Stimulated activated CD8-positive, alpha-beta memory T cell treated with anti-CD3 and anti-CD28 coated beads, Interleukin-15, amount 100 ng/mL, for 48 hours (primary cell): ENCODE measurements around the gene CCDC70.

Source experiments
- DNase-seq, 2 donors: peaks; one replicate each; pipeline ENCODE4 v3.0.0-alpha.2; 2020; ENCODE audit warnings: low read depth in 2 of 2

The CCDC70 gene

DNA sequence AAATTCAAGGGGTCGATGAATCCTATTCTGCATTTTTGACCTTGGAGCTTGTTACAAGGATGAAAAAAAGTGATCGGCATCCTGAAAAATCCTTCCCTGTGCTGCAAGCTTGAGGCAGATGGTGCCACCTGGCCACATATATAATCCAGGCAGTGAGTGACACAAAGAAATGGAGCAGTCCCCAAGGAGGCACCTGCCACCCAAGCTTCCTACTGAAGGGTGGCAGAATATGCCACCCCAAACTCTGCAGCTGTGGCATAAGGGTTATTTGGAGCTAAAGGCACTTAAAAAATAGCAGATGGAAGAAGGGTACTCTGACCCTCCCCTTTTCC is 32.2 kb upstream of the CCDC70 start:
- no peak for DNase-seq

GRCh38 chr13:51831519-51831918 is 30.2 kb upstream of the CCDC70 start:
- no peak for DNase-seq

GRCh38 chr13:51832471-51833152 is 29.2 kb upstream of the CCDC70 start:
- no peak for DNase-seq

DNA sequence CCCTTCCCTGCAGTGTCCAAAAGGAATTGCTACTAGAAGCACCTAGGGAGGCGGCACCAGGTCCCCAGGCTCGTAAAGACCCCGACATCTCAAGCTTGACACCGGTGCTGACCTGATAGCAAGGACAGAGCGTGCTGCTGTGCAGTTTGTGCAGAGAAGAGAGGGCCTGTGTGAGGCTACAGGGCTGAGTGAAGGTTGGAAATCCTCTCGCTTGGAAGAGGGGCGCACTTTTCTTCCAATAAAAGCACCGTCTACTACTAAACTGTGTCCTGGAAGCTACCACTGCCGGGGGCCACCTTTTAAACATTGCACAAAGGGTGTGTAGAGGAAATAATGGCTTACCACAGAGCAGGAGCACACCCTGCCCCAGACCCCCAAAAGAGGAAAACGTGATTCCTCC is 27.8 kb upstream of the CCDC70 start:
- no peak for DNase-seq

DNA sequence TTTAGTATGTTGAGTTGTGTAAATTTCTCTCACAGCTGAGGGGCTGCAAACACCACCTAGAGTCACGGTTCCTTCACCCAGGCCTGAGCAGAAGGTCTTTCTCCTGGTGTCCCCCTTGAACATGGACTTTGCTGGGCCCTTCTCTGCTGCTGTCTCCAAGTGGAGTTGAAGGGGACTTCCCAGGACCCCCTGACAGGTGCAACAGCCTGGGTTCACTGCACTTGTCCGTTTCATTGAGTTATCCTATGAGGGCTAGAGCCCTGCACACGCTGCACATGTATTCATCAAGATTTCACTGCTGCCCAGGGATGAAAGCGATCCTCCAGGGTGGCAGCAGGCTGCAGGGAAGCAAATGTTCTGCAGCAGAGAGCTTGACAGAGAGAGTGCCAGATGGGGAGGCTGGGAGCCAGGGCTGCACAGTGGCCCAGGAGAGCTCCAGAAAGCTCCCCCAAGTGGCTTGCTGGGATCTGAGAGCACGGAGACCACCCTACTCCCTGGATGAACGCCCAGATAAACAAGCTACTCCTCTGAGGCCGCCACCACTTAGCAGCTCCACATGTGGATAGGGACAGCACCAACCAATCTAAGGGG is 27.1 kb upstream of the CCDC70 start:
- no peak for DNase-seq

GRCh38 chr13:51837016-51837415 is 24.8 kb upstream of the CCDC70 start:
- no peak for DNase-seq

DNA sequence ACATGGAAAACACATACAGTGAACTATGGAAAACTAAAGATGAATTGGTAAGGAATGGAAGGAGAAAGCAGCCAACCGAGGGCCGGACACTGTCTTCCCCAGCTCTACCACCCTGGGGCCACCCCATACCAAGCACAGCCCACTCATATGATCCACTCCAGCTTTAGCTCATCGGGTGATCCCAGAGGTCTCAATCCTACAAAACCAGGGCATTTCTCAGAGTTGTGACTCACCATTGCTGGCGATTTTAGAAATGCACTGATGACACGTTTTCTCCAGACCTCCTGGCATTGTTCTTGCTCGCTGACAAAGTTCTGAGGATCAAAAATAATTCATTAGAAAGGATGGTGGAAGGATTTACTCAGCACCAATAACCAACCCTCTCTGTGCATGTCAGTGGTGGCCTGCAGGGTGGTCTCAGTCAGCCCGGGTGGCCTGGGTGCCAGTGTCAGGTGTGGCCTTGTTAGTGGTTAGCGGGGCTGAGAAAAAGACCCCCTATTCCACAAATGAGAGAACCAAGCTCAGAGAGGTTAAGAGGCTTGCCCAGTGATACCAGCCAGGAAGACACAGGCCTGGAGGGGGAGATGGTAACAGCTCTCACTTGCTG is 23.4 kb upstream of the CCDC70 start:
- DNase-seq, result no peak

- DNase-seq, result no peak
Measured at GRCh38 chr13:51839711-51840540, 21.8 kb upstream of the CCDC70 start.

- DNase-seq, result no peak
Measured at GRCh38 chr13:51840917-51841316, 20.9 kb upstream of the CCDC70 start.

DNA sequence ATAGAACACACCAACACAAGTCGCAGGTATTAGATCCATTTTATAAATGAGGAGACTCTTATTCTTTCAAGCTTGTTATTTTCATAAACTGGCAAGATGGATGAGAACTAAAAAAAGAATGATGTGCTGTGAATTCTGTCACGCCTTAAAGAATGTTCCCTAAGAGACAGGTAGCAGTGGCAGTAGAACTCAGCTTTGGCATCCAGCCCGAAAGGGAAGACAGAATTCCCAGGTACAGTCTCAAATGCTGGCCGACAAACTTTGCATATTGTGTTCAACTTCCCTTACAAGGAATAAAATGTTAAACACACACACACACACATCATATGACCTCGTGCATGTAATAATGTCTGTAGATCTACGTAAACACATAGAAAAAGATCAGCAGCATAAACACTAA is 20.0 kb upstream of the CCDC70 start:
- DNase-seq, result no peak

DNA sequence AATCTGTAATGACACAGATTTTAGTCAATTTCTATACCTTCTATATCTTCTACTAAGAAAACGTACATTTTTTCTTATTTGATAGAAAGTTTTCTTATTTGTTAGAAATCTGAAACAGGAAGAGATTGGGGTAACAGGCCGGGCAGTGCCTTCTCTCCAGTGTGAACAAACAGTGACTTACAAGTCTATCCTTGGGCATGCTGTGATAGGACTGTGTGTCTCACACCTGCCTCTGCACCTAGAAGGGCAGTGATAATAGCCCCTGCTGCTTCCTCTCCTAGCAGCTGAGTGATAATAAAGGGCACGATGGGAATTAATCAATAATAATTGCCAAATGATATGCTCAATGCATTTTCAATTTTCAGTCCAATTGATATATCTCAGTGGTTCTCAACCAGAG is 18.2 kb upstream of the CCDC70 start:
- DNase-seq, result no peak

- peak; percentile 38 to 43 for DNase-seq
Measured at GRCh38 chr13:51844862-51845573, 16.8 kb upstream of the CCDC70 start, which contains the start of gene TMEM272. Gene TMEM272 (minus strand): TSS chr13:51845177. CDS start chr13:51838530, 6,647 bp downstream.

DNA sequence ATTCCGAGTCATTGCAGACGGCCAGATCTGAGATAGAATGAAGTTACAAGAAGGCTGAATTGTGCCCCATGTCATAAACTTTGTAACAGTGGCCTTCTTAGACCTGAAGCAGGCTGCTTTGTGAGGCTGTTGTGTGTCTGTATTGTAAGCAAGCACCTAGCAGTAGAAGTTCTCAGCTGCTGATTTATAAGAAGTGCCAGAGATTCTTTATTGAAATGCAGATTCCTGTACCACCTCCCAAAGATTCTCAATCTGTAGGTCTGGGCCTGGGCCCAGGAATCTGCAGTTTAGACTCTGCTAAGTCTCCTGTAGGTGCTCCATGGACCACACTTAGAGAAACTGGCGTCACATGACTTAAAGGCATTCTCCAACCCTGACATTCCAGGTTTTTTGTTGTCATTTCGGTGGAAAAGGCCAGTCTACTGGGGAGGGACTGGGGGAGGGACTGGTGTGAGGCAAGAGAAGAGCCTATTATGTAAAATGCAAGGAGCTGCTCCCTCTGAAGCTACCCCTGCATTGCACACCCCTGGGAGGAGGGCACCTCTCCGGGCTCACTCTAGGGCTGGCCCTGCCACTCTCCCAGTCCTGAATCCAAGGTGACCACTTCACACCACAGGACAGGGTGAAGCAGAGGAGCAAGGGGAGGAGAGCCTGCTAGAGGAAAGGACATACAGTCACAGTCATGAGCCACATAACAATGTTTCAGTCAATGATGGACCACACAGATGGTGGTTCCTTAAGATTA is 16.0 kb upstream of the CCDC70 start:
- DNase-seq, result no peak

DNA sequence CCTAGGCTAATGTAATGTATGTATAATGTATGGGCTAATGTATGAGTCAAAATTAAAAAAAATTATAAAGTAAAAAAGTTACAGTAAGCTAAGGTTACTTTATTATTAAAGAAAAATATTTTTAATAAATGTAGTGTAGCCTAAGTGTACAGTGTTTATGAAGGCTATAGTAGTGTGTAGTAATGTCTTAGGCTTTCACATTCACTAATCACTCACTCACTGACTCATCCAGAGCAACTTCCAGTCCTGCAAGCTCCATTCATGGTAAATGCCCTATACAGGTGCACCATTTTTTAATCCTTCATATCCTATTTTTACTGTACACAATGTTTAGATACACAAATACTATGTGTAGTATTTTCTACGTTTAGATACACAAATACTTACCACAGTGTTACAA is 15.0 kb upstream of the CCDC70 start:
- DNase-seq, result no peak

GRCh38 chr13:51848674-51849073 is 13.1 kb upstream of the CCDC70 start:
- no peak for DNase-seq

GRCh38 chr13:51849145-51850101 is 12.3 kb upstream of the CCDC70 start:
- DNase-seq, result peak in 1 of 2 donors; percentile 12

DNA sequence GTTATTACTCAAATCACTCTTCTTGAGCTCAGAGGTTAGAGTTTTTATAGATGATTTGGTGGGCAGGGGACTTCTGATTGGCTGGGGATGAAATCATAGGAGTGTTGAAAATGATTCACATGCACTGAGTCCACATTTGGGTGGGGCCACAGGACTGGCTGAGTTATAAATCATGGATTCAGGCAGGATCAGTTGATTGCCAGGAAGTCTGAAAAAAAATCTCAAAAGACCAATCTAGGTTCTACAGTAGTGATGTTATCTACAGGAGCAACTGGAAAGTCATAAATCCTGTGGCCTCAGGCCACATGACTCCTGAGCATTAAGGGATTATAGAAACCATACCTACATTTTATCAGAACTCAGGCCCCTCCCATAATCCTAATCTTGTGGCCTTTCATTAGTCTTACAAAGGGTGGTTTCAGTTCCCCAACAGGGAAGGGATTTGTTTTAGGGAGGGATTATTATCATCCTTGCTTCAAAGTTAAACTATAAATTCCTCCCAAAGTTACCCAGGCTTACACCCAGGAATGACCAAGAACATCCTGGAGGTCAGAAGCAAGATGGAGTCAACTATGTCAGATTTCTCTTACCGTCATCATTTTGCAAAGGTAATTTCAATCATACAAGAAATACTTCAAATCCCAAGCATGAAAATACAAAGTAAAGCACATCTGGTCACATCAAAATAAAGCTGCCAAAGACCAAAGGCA is 5.6 kb upstream of the CCDC70 start:
- DNase-seq, result no peak

DNA sequence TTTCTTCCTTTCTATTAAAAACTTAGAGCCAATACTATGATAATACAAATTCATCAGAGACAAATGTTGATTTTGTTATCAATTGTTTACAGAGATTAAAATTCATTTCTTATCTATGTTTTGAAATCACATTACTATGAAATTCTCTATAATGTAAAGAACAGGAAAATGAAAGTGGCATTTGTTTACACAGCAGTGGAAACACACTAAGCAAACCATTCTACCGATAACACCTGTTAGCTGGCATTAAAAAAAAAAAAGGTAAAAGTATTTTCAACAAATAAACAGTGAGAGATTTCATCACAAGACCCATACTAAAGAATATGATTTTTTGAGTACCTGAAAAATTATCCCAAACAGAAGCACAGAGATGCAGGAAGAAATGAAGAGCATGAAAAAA is 4.8 kb upstream of the CCDC70 start:
- DNase-seq, result no peak
